HG02642 (cell line): ENCODE data around the gene GYPA.
A peak's percentile ranks its signal among the peaks of the same experiment; 100 is the strongest.
"Not testable (repeated sequence)": the region's sequence is repeated elsewhere in the genome, so short reads cannot be mapped to it uniquely, and the experiment has no call there.

ENCODE experiments used
- ATAC-seq: cut with Tn5 transposase; IDR thresholded peaks from one replicate; pipeline ENCODE4 v1.9.1; 2021; ENCODE audit warnings: mild to moderate bottlenecking; ENCODE audit not compliant: unreplicated experiment, poor library complexity

Gene GYPA

DNA sequence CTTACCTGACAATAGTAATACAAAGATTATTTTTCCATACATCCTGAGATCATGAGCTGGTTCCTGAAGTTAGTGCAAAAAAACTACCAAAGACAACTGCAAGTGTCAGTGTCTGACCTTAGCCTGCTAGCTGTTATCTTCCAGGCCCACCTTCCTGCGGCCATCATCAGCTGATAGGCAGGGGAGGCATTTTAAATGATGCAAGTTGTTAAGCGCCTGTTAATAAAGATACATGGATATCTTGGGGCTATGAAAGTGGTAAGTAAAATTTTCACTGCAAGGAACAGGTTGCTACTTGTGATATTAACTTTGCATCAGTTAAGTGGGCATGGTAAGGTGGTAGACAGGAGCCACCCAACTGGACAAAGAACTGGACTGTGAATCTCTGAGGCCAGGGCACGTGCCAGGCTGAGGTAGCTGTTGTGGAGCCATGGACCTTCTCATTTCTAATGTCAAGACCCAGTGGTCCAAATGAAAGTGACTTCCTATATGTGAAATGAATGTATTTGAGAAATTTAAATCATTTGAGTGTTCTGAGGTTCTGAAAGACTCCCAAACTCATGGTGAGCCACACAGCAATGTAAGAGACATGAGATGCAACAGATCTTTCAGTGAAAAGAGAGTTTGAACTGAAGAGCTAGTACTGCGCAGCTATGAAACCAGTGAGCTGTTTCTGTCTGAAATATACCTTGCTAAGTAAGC is at the start of gene GYPA:
Gene GYPA (minus strand): TSS at position 125 of the 702 bp plus-strand sequence. CDS start 83 bp downstream, at position 42.
- not testable (repeated sequence) for ATAC-seq

DNA sequence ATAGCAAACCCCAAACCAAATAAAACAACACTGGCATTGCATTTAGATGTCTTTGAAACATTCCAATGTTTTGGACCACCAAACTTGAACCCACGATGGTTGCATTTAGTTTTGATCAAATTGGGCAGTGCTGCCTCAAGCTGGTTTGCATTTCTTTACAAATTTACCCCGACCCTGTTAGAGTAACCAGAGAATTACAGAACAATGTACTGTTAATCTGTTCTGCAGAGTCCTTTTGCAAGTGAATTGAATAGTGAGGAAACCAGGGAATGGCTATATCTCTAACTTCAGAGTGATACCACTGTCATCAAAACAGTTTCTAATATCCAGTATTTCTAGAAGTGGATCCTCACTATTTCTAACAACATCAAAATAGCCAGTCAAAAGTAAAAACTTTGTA is 49.5 kb upstream of the GYPA start:
- no peak for ATAC-seq

DNA sequence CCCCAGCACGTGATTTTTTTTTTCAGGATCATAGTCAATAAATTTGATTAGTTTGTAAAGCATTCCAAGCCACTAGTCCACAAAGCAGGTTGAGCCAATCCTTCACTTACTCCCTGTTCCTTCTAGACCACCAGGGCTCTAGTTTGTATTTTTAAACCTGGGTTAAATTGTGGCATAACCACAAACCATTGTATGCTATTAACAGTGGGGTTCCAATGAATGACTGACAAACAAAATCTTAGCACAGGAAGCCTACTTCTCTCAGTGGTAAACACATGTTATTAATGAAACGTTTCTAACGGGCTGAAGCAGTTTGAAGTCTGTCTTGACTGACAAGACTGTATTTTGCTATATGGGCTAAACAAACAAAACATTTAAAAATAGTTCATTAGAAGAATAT is 48.6 kb upstream of the GYPA start:
- no peak for ATAC-seq

DNA sequence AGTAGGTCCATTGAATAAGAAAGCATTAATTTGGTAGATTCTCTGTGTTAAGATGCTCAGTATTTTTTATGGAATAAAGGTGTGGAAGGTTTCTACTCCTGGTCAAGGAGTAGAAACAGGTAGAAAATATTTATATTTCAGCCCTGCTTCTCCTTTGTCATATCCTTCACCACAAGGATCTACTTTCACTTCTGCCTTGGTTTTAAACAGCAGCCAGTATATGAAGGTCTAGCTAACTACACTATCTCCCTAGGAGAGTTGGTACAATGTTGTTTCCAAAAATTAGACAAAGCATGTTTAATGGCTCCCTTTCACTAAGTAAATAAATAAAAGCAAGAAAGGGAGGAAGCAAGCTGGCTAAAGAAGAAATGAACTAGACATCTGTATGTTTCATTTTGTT is 44.6 kb upstream of the GYPA start:
- no peak for ATAC-seq

- ATAC-seq, result no peak
These were observed 42.6 kb upstream of the GYPA start for GRCh38 chr4:144183165-144183564.

DNA sequence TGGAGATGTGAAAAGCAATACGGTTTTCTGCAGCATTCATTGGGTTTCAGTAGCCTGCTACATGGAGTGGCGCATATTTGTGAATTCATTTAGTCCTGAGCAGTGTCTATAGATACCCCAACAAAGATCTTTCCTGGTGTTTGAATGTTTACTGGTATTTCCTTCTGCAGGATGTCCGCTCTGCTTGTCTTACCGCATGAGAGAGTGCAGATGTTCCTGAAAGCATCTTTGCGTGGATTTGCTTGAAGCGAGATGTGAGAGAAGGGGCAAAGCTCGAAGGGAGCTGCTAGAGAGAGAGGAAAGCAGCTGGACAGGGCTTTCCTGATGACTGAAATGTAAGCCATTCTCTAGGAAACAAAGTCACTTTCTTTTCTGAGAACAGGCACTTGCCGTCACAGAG is 40.9 kb upstream of the GYPA start:
- ATAC-seq, result peak; percentile 59

GRCh38 chr4:144179152-144179739 is 38.7 kb upstream of the GYPA start:
- ATAC-seq, result no peak

DNA sequence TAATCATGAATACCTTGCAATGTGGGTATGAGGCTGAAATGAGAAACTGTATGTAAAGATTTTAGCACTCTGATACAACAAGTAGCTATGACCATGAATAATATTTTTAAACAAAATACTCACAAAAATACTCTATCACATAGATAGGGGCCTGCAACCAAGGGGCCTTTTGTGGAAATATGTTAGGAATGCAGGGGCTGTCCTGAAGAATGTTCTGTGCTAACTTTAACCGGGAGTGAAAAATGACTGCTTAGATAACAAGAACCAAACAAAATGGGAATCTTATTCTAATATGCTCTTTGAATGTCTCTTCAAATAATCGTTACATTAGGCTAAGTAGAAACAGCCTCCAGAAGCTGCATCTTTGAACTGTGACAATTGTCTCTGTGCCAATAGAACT is 37.9 kb upstream of the GYPA start:
- ATAC-seq, result no peak

GRCh38 chr4:144176476-144176875 is 36.0 kb upstream of the GYPA start:
- no peak for ATAC-seq

DNA sequence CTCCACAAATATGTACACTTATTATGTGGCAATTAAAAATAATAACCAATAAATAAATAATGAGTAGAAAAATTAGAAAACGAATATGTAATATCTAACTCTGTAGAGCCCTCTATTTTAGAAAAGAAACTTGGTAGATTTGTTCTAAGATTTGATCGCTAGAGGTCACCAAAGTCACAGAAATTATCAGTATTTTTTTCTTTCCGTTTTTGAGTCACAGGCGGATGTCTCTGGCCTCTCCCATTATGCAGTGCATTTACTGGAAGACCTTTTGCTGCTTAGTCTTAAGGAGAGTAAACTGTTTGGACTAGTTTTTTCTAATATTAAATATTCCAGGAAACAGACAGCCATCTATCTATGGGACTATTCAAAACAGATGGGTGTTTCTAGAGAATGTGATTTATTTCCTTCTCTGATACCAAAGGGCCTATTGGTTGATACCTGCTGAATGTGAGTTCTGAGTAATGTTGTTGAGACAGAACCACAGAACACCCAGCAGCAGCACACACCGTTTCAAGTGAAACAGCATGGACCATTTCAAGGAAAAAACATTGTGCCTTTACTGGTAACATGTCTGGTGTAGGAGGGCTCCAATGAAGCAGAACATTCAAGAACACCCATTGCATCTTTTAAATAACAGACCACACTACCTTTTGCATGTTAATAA is 34.0 kb upstream of the GYPA start:
- peak; percentile 71 for ATAC-seq

DNA sequence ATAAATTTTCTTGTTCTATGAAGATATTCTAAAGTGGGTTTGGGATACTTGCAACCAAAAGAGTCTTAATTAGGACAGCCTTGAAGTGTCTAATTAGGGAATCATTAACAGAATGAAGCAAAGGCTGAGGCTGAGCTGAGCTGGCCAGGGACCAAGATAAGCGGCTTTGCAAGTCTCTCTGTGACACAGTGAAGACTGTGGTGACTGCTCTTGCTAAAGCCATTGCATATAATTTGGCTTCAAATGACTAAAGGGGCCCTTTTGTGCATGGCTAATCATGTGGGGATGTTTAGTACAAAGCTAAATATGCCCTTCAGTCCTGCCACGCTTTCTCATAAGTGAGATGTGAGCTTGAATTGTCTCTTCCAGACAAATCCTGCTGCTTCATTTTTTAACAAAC is 31.2 kb upstream of the GYPA start:
- ATAC-seq, result no peak

DNA sequence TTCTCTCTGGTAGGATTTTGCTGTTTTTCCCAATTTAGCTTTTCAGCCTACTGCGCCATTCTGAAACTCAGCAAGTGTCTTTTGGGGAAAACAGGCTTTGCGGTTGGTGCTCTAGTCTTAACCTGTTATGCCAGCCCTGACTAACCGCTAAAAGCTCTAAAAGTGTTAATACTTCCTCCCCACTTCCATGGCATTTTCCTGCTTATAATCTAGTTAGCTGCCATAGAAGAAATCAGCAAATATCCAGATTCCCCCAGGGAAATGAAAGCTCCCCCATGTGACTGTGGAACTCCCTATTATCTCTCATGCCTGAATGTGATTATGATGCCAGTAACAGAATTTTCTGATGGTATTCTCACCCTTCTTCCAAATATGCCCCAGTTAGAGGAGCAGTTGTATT is 28.7 kb upstream of the GYPA start:
- ATAC-seq, result no peak

DNA sequence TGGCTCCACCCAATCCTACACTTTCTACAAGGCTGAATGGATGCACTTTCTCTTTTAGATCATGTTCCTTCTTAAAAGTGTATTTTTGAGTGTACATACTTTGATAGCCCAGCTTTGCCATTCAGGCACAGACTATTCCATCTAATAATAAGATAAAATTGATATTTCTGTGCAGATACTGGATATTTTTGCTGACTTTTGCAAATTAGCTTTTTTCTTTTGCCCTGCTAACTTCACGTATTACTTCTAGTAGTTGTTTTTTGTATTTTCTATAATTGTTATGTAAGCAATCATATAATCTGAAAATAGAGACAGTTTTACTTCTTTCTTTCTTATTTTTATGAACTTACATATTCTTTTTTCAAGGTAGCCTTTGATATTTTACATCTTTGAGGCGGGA is 13.5 kb upstream of the GYPA start:
- no peak for ATAC-seq

GRCh38 chr4:144142690-144143326 is 2.3 kb upstream of the GYPA start:
- not testable (repeated sequence) for ATAC-seq

DNA sequence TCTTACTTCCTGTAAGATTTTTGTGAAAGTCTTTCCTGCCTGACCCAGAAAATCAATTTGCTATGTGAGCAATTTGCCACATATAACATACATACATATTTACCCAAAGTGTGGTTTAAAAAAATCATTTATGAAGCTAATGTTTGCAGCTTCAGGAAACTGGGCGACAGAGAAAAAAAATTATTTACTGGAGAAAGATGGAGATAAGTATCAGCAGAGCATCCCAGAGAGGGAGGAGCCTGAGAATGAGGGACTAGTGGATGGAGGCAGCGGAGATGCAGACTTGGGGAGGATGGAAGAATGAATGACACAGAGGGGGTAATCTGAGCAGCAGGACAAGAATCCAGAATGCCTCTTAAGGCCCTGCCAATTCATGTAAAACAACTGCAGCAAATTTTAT is 975 bp upstream of the GYPA start:
- ATAC-seq, result no peak

- not testable (repeated sequence) for ATAC-seq
These were observed 527 bp downstream of the GYPA start for GRCh38 chr4:144139991-144140390.

DNA sequence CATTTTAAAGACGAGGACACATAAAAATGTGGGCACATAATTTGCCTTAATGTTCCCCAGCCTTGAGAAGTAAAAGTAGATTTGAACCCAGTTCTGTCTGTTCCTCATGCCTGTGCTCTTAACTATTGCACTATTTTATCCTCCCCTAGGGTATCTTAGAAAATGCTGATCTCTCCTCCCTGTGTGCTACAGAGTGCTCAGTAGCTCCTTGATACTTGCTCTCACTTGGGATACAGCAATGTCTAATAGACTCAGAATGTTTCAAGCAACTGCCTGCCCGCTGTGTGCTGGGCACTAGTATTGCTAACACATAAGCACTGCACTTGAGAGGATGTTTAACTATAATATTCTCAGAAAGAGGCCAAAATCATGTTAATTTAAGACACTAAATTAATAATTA is 971 bp downstream of the GYPA start:
- not testable (repeated sequence) for ATAC-seq

GRCh38 chr4:144138239-144138638 is 2.3 kb downstream of the GYPA start:
- ATAC-seq, result not testable (repeated sequence)

DNA sequence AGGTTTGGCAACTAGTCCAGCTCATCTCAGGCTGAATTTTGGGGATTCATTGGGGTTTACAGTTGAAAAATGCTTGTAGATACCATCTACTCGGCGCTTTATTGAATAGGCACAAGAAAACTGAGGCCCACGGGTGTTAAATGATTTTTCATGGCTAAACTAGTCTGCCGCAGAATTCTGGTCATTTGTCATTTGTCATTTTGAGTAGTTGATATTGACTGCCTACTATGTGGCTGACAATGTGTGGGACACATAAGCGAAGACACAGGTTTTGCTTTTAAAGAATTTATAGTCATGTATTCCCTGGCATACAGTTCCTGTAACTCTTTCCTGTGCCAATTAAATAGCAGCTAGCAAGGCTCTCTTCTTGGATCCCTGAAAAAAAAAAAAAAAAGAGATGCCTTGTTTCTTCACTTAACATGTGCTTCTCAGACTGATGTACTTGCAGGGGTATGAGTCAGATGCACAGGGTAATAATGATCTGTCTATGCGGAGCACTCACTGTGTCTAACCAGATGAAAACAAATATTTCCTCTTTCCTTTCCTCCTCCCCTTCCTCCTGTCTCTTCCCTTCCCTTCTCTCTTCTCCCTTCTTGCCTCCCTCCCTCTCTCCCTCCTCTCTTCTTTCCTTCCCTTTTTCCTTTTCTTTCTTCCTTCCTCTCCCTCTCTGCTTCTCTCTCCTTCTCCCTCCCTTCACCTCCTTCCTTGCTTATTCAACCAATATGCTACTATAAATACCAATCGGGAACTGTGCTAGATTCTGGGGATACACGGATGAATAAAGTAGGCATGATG is 3.2 kb downstream of the GYPA start:
- not testable (repeated sequence) for ATAC-seq

DNA sequence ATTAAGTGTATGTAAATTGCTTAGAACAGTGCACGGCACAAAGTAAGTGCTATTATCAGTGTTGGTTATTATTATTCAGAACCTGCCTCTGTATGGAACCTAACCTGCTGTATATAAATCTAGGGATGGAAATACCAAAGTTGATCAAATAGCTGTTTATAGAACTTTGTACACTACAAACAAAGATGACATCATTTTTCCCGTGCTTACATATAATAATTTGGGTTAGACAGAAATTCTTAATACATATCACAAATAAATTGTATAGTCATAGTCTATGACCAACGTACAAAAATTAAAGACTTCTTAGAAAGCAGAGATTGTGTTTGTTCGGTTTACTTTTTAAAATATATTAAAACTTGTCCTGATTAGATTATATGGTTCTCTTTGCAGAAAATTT is 4.3 kb downstream of the GYPA start:
- not testable (repeated sequence) for ATAC-seq
